Measurements from ENCODE around the gene MAOA. TPM values are rescaled to one million over a fixed set of nuclear protein-coding genes. Genes with fewer than 3 reads are reported as not detected.
"Not testable (repeated sequence)": the region's sequence is repeated elsewhere in the genome, so short reads cannot be mapped to it uniquely, and the experiment has no call there.

MAOA gene
- 1.7 and 2.7 TPM in 2 replicates for total RNA-seq (2014; rRNA removed; shearing (Covaris generic))

DNA sequence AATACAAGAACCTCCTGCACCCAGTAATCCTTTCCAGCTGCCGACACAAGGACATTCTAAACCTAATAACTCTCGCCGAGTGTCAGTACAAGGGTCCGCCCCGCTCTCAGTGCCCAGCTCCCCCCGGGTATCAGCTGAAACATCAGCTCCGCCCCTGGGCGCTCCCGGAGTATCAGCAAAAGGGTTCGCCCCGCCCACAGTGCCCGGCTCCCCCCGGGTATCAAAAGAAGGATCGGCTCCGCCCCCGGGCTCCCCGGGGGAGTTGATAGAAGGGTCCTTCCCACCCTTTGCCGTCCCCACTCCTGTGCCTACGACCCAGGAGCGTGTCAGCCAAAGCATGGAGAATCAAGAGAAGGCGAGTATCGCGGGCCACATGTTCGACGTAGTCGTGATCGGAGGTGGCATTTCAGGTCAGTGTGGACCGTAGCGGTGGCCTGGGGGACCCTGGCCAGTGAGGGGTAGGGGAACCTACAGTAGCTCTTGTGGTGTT lies at the start of gene MAOA:
Gene MAOA (plus strand): TSS at position 295 of the 490 bp plus-strand sequence. CDS start 43 bp downstream, at position 338.
- no peak for DNase-seq (ENCODE audit: low spot score)

DNA sequence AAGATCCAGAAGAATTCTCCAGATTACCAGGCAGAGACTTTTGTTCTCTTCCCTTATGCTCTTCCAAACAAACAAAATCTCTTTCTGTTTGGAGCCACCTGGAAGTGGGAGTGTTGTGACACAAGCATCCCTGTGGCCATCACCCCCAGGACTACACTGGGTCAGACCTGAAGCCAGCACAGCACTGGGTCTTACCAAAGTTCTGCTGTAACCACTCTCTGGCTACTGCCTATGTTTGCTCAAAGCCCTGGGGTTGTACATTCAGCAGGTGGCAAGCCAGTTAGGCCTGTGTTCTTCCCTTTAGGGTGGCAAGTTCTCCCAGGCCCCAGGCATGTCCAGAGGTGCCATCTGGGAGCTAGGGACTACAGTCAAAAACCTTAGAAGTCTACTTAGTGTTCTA lies 43.7 kb upstream of the MAOA start:
- DNase-seq (ENCODE audit: low spot score), result no peak

DNA sequence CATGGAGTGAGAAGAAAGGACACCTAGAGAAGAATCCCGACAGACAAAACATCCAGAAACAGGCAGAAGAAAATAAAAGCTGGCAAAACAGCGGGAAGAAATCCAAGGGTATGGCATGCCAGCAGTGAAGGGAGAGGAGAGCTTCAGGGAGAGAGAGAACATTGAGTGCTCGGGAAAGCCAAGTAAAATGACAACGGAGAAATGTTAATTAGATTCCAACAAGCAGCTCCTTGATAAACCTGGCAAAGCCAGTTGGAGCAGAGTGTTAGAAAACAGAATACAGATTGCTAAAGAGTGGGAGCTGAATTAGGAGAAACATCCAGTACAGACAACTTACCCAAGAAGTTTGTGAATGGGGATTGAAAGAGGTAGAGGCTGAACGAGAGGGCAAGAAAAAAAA lies 40.4 kb upstream of the MAOA start:
- no peak for DNase-seq (ENCODE audit: low spot score)

- DNase-seq (ENCODE audit: low spot score), result no peak
Measured at GRCh38 chrX:43618366-43619205, 37.5 kb upstream of the MAOA start.

GRCh38 chrX:43619861-43620260 lies 36.2 kb upstream of the MAOA start:
- not testable (repeated sequence) for DNase-seq (ENCODE audit: low spot score)

DNA sequence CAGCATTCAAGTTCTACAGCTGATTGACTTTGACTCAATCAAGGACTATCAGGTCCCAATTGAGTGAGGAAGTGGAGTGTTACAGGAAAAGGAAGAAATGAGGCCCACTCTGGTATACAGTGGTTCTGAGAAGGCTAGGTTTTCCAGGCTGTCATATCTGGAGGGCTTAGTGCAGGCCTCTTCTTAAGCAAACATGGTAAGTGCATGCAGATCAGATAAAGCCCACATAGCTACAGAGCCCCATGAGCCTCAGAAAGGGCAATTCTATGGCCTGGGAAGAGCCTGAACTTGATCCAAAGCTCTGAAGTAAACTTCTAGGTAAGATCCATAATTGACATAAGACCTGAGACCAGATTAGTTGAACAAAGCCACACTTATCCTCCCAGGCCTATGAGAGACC lies 29.0 kb upstream of the MAOA start:
- DNase-seq (ENCODE audit: low spot score), result no peak

- DNase-seq (ENCODE audit: low spot score), result no peak
Measured at GRCh38 chrX:43627669-43628068, 28.4 kb upstream of the MAOA start.

- DNase-seq (ENCODE audit: low spot score), result no peak
Measured at GRCh38 chrX:43629229-43629628, 26.9 kb upstream of the MAOA start.

DNA sequence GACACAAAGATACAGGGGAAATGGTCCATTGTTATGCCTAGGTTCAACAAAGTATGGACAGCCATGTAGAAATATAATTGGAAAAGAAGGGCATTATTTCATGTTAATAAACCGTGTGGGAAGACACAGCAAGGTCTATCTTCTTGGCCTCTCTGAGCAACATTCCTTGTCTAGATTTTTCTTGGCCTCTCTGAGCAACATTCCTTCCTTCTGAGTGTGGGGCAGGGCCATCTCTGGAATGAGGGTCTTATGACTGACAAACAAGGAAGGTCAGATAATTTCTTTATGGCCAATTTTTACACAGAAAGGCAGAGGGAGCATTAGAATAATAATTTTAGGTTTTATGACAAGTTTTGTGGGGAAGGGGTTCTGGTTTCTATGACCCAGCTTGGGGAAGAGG lies 24.3 kb upstream of the MAOA start:
- no peak for DNase-seq (ENCODE audit: low spot score)

DNA sequence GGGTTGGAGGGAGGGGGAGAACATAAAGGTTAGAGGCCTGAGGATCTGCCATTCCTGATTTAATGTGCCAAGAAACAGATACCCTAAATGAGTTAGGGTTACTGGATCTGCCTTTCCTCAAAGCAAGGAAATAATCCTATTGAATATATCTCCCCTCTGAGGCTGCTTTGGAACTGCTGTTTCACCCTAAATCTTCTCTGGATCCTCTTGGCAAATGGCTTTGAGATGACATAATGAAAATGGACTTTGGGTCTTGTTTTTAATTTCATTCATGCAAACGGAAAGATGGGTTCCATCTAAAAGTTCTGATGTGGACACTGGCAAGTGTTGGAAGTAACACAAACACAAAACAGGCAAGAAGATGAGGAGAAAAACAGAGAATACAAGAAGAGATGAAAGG lies 23.0 kb upstream of the MAOA start:
- DNase-seq (ENCODE audit: low spot score), result no peak

DNA sequence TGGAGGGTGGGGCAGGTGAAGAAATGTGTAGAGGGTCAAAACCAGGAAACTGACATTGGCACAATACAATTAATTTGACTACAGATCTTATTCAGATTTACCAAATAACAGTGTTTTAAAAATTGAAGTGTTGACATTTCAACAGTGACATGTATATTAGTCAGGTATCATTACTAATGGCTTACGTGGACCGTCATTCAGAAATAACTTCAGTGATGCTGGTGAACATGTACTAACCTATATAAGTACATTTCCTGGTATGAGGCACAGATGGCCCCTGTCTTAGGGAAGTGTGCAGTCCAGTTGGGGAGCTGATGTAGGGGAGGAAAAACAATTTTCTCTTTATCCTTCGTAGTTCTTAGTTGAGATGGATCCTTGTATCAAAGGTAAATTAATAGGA lies 22.3 kb upstream of the MAOA start:
- DNase-seq (ENCODE audit: low spot score), result no peak

GRCh38 chrX:43640482-43640881 lies 15.6 kb upstream of the MAOA start:
- no peak for DNase-seq (ENCODE audit: low spot score)

DNA sequence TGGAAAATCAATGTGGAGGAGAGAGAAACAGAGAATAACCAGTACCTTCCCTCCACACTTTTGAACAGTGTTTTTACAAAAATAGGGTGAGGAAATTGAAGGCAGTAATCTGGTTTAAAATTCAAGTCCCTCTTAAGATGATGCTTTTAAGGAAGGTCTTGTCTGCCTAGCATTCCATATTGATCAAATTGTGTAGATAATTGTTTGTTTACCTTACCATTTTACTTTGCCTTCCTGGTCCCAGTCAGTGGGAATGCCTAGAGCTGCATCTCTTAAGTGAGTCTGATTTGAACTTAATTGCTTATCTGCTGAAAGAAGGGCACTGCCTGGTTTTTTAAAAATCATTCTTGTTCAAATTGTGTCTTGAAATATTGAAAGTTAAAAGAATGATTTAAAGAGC lies 14.4 kb upstream of the MAOA start:
- no peak for DNase-seq (ENCODE audit: low spot score)

- no peak for DNase-seq (ENCODE audit: low spot score)
Measured at GRCh38 chrX:43643201-43643600, 12.9 kb upstream of the MAOA start.

DNA sequence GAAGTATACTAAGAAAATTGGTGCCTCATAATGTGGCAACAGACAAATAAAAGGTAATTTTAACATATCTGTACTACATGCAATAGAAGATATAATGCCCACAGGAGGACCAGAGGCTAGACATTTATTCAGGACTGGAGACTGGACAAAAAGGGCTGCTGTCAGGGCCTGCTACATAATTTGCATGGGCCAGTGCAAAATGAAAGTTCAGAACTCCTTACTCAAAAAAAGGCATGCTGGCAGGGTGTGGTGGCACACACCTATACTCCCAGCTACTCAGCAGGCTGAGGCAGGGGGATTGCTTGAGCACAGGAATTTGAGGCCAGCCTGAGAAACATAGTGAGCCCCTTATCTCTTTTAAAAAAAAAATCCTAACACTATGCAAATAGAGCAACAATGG lies 12.4 kb upstream of the MAOA start:
- no peak for DNase-seq (ENCODE audit: low spot score)

GRCh38 chrX:43644124-43644701 lies 11.9 kb upstream of the MAOA start:
- peak; percentile 79 for DNase-seq (ENCODE audit: low spot score)

- no peak for DNase-seq (ENCODE audit: low spot score)
Measured at GRCh38 chrX:43646800-43647199, 9.3 kb upstream of the MAOA start.

DNA sequence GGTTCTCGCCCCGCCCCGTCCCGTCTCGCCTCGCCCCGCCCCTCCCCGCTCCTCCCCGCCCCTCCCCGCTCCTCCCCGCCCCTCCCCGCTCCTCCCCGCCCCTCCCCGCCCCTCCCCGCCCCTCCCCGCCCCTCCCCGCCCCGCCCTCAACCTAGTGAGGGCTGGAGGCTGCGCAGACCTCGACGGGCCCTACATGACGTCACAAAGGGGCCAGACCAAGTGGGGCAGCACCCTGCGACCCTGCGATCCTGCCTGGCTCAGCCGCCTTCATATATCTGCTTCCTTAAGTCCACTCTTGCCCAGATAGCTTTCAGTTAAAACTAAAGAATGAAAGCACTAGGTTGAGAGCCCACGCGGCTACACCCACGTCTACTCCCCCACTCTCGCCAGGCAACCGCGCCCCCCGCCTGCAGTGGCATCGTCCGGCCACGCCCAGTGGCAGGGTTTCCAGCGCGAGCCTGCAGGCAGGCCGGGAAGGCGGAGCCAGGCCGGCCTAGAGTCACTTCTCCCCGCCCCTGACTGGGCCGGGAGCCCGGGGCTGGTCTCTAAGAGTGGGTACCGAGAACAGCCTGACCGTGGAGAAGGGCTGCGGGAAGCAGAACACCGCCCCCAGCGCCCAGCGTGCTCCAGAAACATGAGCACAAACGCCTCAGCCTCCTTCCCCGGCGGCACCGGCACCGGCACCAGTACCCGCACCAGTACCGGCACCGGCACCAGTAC lies 1.5 kb upstream of the MAOA start:
- DNase-seq (ENCODE audit: low spot score), result peak; percentile 80

- peak; percentile 13 for DNase-seq (ENCODE audit: low spot score)
Measured at GRCh38 chrX:43655151-43656004, 721 bp upstream of the MAOA start.

DNA sequence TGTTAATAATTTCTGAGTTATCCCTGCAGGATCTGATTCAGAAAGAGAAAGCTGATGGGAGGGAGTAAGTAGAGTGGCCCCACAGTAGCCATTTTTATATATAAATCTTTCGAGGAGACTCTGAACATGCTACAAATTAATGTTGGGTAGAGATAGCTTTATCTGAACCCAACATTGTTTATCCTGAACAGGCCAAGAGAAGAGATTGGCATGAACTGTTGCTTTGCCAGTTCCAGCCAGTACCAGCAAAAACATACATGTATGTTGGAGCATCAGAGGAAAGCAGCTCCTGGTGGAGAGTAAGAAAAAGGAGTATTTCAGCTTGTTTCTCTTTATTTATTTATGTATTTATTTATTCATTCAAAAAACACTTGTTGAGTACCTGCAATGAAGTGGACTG lies 1.6 kb downstream of the MAOA start:
- no peak for DNase-seq (ENCODE audit: low spot score)

DNA sequence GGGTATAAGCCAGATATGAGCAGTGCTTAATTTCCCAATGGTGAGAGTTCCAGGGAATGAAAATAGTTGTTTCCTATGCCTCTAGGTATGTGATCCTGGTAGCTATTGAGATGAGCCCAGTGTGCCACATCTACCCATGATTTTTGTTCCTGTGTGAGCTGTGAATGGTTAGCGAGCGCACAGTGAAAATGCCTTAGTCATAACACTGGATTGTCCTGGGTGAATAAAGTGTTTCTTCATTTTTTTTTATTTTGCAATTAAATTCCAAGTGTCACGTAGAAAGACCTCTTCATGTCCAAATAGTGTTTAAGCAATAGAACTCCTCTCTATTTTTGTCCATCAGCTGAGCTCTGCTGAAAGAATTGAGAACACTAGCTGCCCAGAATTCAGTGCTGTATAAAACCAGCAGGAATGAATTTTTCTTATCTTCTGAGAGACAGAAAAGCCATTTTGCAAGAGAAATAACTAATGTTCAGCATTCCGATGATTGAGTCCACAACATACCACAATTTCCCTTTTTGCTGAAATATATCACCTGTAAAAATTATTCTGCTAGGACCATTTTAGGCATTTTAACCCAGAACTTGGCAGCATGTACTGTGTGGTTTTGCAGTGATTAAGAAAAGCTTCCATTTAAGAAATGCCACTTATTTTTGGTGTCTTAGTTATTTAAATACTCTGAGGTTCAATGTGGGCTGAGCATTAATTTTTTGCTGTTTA lies 5.6 kb downstream of the MAOA start:
- no peak for DNase-seq (ENCODE audit: low spot score)
